Transverse colon (tissue), 4 donors: ENCODE results near the gene BTBD17.

Experiments
- CTCF ChIP-seq, 5 experiments: fragments of 200-600 bp in 3 of 5; fragments of 450-650 bp in 2 of 5; sonication (generic) in 3 of 5; IDR thresholded peaks; 1 replicate in 2 of 5; 2 replicates in 3 of 5; pipeline ENCODE4 v1.5.1; 2016 to 2017; ENCODE audit warnings: antibody characterized with exemption in 5 of 5, inconsistent platforms in 3 of 5, mild to moderate bottlenecking in 2 of 5, moderate library complexity in 1 of 5
- POLR2A ChIP-seq: fragments of 450-650 bp; IDR thresholded peaks from one replicate; pipeline ENCODE4 v1.6.1; 2016; ENCODE audit warnings: antibody characterized with exemption, mild to moderate bottlenecking, moderate library complexity
- POLR2AphosphoS5 ChIP-seq, 3 donors: sonication (generic); formaldehyde crosslinking; IDR thresholded peaks; one replicate each; pipeline ENCODE4 v1.6.1; 2016; ENCODE audit warnings: antibody characterized with exemption in 3 of 3

- TF ChIP-seq POLR2A = no peak
- TF ChIP-seq CTCF (IDR thresholded peaks at IDR 0.05) = no peak
- TF ChIP-seq POLR2AphosphoS5 (IDR thresholded peaks at IDR 0.05) = no peak
Measured at GRCh38 chr17:74389937-74390679, 28.4 kb upstream of the BTBD17 start.
